ENCODE data around the gene SKIDA1.

The SKIDA1 gene

GRCh38 chr10:21502348-21502740, 23.1 kb downstream of the SKIDA1 start:
- no peak for DNase-seq (ENCODE audit: low read depth, low spot score)

DNA sequence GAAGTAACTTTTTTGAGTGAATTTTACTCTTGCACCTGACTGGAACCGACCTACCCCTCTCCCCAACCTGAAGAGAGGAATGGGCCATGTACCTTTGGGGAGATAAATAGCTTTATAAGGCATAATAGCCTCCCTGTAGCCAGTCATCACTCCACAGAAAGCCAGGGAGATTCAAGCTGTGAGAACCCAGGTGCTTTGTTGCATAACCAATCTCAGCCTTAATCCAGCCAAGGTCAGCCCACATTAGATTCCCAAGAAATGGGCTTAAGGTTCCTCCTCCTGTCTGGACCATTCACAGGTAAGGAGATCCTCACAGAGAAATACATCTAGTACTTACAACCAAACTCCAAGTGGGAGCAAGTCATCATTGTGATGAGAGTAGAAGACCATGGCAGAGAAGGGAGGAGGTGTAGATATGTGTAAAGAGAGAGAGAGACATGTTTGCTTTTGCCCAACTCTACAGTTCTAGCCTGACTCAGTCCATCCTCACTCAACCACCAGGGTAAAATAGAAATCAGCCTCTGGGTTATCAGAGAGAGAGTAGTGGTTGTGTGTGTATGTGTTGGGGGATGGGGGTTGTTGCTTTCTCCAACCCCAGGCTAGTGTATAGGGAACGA, 23.6 kb downstream of the SKIDA1 start:
- DNase-seq (ENCODE audit: low read depth, low spot score): no peak

DNA sequence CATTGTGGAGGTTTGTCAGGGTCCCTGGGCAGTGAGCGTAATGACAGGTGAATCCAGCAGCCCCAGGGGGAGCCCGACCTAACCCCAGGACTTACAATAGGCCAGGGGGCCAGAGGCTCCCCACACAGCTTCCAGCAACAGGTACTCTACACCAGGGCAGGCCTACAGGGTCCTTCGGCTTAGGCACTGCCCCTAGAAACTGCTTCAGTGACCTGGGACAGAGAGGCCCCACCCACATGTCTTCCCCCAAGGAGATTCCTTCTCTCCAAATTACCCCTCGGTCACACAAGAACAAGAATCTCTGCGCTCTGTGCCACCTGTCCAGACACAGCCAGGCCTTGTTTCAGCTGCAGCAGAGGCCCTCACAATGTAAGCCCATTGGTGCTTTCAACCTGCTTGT, 24.4 kb downstream of the SKIDA1 start:
- DNase-seq (ENCODE audit: low read depth, low spot score): no peak

DNA sequence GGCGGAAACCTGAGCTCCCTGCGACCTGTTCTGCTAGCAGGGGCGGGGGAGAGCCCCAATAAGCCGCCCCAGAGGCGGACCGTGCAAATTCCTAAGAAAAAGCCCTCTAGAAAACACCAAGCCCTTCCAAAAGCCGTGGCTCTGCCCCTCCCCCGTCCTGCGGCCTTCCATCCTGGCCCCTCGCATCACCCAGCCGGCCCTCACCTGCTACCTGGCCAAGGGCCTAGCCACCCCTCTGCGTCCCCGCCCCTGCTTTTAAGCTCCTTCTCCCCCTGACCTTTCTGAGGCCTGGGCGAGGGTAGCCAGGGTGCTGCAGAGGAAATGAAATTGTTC, 24.9 kb downstream of the SKIDA1 start:
- no peak for DNase-seq (ENCODE audit: low read depth, low spot score)

GRCh38 chr10:21499701-21500577, 25.5 kb downstream of the SKIDA1 start:
- DNase-seq (ENCODE audit: low read depth, low spot score): no peak

- DNase-seq (ENCODE audit: low read depth, low spot score): no peak
Measured at GRCh38 chr10:21498986-21499385, 26.5 kb downstream of the SKIDA1 start.

DNA sequence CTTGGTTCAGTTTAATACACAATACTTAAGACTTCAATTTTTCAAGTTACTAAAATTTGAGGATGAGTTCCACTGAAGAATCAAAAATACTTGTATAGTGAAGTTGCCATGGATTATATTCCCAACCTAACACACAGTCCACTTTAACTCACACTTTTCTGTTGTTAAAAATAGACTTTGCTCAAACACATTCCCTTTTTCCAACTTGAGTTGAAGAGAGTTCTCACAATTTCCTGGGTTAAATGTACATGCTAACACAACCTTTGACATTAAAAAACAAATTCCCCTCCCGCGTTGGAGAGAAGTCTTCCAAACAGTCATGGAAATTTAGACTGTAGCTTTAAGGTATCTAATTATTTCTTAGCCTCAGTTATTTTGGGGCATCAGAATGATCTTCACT, 27.1 kb downstream of the SKIDA1 start:
- no peak for DNase-seq (ENCODE audit: low read depth, low spot score)

GRCh38 chr10:21497177-21497807, 28.2 kb downstream of the SKIDA1 start:
- DNase-seq (ENCODE audit: low read depth, low spot score): peak; percentile 97

GRCh38 chr10:21496343-21497176, 28.9 kb downstream of the SKIDA1 start:
- peak; percentile 72 for DNase-seq (ENCODE audit: low read depth, low spot score)

DNA sequence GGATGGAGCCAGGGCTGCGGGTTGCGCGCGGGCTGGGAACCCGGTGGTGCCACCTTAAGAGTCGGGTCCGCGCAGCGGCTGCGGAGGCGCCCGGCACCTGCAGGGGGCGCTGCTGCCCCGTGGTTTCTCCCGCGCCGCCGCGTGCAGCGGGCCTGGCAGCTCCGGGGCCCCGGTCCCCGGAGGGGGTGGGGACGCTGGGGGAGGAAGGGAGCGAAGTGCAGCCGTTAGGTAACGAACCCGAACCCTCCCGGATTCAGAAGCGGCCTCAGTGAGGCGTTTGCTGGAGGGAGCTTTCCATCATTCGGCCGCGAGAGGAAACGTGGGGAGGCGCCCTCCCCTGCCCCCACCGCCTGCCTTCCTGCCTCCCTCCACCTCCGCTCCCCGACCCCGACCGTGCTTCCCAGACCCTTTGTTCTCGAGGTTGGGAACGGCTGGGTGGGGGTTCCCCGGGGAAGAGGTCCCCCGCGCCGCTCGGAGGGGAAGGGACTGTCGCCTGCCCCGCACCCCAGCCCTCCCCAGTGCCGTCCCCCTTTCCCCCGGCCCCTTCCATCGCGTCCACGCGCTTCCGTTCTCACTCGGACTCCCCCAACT, 29.6 kb downstream of the SKIDA1 start:
- peak; percentile 96 for DNase-seq (ENCODE audit: low read depth, low spot score)

DNA sequence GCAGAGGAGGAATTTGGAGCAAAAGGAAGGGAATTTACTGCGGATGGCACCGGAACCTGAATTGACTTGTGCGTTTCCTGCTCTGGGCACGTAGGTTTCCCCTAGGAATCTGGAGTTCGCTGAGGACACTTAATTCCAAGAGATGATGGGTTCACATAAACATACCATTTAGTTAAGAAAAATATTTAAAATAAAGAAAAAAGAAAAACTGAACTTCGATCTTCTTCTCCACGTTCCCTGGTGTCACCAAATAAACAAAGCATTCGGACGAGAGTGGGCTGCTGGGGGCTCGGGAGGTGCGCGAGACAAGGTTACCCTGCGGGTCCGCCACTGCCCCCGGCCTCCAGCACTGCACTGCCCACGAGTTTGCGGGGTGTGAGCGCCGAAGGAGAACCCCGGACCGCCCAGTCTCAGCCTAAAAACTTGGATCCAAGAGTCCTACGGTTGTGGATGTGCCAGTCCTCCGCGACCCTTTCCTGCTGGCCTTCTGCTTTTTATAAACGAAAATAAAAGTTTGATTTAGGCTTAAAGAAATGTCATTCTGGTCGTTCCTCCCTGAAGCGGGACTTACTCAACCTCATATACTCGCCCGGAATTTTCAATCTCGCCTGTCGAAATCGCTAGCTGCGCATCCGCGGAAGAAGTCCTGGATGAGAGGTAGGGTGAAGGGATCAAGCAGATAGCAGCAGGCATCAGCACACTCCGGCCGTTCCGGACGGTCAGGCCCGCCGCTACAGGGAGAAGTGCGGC, 30.3 kb downstream of the SKIDA1 start:
- DNase-seq (ENCODE audit: low read depth, low spot score): no peak

DNA sequence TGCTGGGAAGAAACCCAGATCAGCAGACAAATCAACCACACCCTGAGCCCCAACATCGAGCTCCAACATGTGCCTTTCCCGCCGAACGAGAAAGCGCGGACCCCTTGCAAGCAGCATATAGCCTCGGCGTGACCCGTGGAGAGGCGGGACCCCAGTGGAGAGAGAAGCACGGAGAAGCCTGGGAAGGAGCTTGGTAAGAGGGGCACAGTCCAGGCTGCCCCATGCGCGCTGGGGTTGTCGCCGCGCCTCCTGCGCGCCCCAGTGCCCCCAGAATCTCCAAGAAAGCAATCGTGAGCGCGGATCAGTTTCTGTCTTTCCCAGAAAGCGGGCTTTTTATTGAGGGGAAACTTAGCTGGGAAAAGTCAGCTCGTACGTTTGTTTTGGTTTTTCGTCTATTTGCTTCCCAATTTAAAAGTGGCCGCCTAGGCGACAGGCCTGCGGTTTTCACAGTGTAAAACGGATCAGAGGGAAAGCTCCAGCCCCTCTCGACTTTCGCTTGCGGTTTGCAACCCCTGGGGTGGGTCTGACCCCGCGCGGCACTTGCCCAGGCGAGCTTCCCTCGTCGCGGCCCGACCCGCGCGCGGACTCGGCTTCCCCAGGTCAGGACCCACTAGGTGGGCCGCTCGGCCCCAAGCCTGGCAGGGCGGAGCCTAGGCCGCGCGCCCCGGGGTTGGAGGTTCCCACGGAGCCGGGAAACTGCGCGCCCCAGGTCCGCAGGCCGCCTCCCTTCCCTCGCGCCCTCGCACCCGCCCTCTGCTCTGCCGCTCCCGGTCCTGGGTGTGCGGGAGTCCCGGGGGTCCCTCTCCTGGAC, 31.1 kb downstream of the SKIDA1 start:
- DNase-seq (ENCODE audit: low read depth, low spot score): peak; percentile 73

DNA sequence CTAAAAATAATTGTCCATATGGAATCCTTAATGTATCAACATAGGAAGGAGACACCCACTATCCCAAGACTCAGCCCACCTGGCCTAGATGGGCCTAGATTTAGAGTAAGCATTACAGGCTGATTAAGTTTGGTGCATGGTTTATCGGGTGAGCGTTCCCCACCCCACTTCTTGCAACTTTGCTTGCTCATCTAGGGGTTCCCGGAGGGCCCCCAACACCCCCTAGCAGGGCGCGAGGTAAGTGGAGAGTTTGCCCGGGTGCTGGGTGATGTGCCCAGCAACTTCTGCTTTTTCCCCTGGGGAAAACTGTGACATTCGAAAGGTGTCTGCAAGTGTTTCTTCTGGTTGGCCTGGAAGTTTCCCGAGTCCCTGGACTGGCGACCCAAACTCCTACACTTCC, 31.7 kb downstream of the SKIDA1 start:
- DNase-seq (ENCODE audit: low read depth, low spot score): no peak

DNA sequence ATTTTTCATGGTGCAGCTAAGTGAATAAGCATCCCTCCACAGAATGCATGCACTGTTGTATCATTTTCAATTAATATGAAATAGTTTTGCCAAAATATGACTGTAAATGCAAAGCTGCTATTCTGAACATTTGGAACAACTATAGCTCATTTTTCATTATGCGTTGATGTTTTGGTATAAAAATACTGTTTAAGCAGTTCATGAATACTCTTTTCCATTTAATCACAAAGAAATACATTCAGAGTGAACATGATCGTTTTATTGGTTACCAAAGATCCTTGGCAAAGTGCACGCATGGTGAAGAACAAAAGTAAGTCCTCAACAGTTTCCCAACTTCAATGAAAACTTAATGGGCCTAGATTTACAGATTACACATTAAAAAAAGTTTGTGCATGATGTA, 33.1 kb downstream of the SKIDA1 start:
- DNase-seq (ENCODE audit: low read depth, low spot score): no peak

DNA sequence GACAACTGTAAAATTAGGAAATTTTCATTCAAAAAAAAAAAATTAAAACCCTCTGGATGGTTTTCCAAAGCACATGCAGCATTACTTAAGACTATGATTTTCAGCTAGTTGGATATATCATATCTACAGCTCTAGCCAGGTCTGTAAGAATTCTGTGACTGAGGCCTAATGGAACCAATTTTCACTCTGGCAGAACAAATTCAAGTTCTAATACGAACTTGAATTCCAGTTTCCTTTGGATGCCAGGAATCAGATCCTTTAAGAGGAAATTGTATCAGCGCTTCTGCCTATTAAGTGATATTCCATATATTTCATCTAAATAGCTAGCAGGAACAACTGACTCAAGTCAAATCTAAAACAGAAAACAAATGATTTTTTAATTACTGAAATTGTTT, 34.8 kb downstream of the SKIDA1 start:
- no peak for DNase-seq (ENCODE audit: low read depth, low spot score)

GRCh38 chr10:21490028-21490710, 35.3 kb downstream of the SKIDA1 start:
- DNase-seq (ENCODE audit: low read depth, low spot score): no peak

- DNase-seq (ENCODE audit: low read depth, low spot score): no peak
Measured at GRCh38 chr10:21488957-21489446, 36.5 kb downstream of the SKIDA1 start.

DNA sequence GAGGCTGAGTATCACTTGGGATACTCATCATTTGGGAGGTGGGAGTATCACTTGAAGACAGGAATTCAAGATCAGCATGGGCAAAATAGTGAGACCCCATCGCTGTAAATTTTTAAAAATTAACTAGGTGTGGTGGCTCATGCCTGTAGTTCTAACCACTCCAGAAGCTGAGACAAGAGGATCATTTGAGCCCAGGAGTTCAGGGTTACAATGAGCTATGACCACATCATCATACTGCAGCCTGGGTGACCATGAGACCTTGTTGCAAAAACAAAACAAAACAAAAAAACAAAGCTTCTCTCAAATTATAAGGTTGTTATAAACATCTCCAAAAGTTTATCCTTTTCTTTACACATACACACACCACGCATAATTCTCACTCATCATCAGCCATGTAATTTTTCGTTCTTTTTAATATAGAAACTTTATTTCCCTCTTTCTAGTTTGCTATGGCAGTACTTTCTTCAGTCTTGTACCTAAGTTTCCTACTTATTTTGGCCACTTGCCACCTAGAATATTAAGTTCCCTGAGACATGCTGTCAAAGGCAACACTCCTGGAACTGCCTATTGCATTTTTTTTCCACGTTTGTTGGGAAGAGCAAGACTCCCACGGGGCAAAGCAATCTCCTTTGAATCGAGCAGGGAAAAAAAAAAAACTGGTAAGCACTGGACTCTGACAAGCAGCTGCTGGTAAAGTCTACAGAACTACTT, 37.1 kb downstream of the SKIDA1 start:
- peak; percentile 53 for DNase-seq (ENCODE audit: low read depth, low spot score)

Measured in astrocyte of the hippocampus (primary cell).